Endothelial cell of umbilical vein (primary cell): ENCODE data around the gene TMEM200B. TPM values are rescaled to one million over a fixed set of nuclear protein-coding genes. Genes with fewer than 3 reads are reported as not detected.

Experiments used
- BruUV-seq: library from RNA; stranded (reverse); fragments of 400-500 nt; replicated peaks from 2 replicates; lab custom pipeline; 2021; lab: Mats Ljungman, UMichigan
- CTCF ChIA-PET: fragments of 300-600, 350-600 bp; sonication (Branson Sonifier 250); formaldehyde crosslinking; loops from one replicate; lab custom pipeline; 2021; ENCODE audit warnings: antibody characterized with exemption, inconsistent platforms; lab: Charles Lee
- POLR2A ChIA-PET: fragments of 300-600, 350-600 bp; sonication (Branson Sonifier 250); formaldehyde crosslinking; loops from one replicate; lab custom pipeline; 2021; ENCODE audit warnings: antibody characterized with exemption, inconsistent platforms; lab: Charles Lee
- DNase-seq: peaks from one replicate; pipeline ENCODE4 v3.0.0-alpha.2; 2011; ENCODE audit warnings: low read depth, low spot score
- FAIRE-seq: peaks from 2 replicates; lab custom pipeline; 2011; peaks lifted over from hg19 to GRCh38; lab: Jason Lieb, UNC
- H2AFZ ChIP-seq: 2 replicates; pipeline ENCODE4 v1.6.0; 2012; ENCODE audit warnings: low read depth, low read length, control low read depth, inconsistent platforms
- H3K27ac ChIP-seq: 2 replicates; pipeline ENCODE4 v1.5.1; 2011; ENCODE audit warnings: low read depth, mild to moderate bottlenecking, control low read depth, low read length, moderate library complexity; ENCODE audit not compliant: insufficient read depth
- H3K27me3 ChIP-seq, 2 experiments: 2 replicates each; pipeline versions ENCODE4 v1.6.0 to v1.6.1; 2011; ENCODE audit warnings: low read length in 2 of 2, mixed read lengths in 1 of 2; ENCODE audit not compliant: control insufficient read depth in 2 of 2, insufficient read depth in 2 of 2
- H3K36me3 ChIP-seq, 2 experiments: 2 replicates in 1 of 2; 3 replicates in 1 of 2; pipeline ENCODE4 v1.5.1; 2011; ENCODE audit warnings: low read length in 2 of 2, mild to moderate bottlenecking in 1 of 2, moderate library complexity in 1 of 2; ENCODE audit not compliant: control insufficient read depth in 2 of 2, insufficient read depth in 2 of 2; ENCODE audit errors: extremely low read depth in 1 of 2
- H3K4me1 ChIP-seq: 3 replicates; pipeline ENCODE4 v1.5.1; 2011; ENCODE audit warnings: mild to moderate bottlenecking, low read length; ENCODE audit not compliant: control insufficient read depth, insufficient read depth; ENCODE audit errors: extremely low read depth
- H3K4me2 ChIP-seq: 2 replicates; pipeline ENCODE4 v1.6.1; 2011; ENCODE audit warnings: low read length, control low read depth, mixed read lengths; ENCODE audit not compliant: insufficient read depth
- H3K4me3 ChIP-seq, 3 experiments: fragments of 200-600 bp in 1 of 3; sonication (generic), shearing (Covaris generic) in 1 of 3; replicated peaks in 1 of 3; 2 replicates each; pipeline ENCODE4 v1.5.1; 2011 to 2016; ENCODE audit warnings: control low read depth in 3 of 3, low read length in 3 of 3, mild to moderate bottlenecking in 2 of 3, inconsistent platforms in 1 of 3, low read depth in 1 of 3, moderate library complexity in 1 of 3; ENCODE audit not compliant: insufficient read depth in 1 of 3
- H3K79me2 ChIP-seq: 2 replicates; pipeline ENCODE4 v1.6.0; 2012; ENCODE audit warnings: low read length, inconsistent platforms; ENCODE audit not compliant: control insufficient read depth, insufficient read depth
- H3K9ac ChIP-seq: replicated peaks from 2 replicates; pipeline ENCODE3; 2011; ENCODE audit warnings: low read length, control low read depth; ENCODE audit not compliant: insufficient read depth; ENCODE audit errors: extremely low read depth
- H3K9me1 ChIP-seq: replicated peaks from 3 replicates; pipeline ENCODE4 v1.6.0; 2011; ENCODE audit warnings: mild to moderate bottlenecking, low read length; ENCODE audit not compliant: control insufficient read depth, insufficient read depth; ENCODE audit errors: extremely low read depth
- H3K9me3 ChIP-seq: replicated peaks from 2 replicates; pipeline ENCODE4 v1.5.1; 2012; ENCODE audit warnings: low read length, inconsistent platforms; ENCODE audit not compliant: control insufficient read depth, insufficient read depth
- H4K20me1 ChIP-seq: replicated peaks from 2 replicates; pipeline ENCODE3; 2011; ENCODE audit warnings: mild to moderate bottlenecking, low read length; ENCODE audit not compliant: control insufficient read depth, insufficient read depth; ENCODE audit errors: extremely low read depth
- EZH2 ChIP-seq: IDR thresholded peaks from 2 replicates; pipeline ENCODE4 v1.6.1; 2012; ENCODE audit warnings: borderline replicate concordance, low read depth, mild to moderate bottlenecking, moderate library complexity, low read length, inconsistent platforms; ENCODE audit not compliant: severe bottlenecking
- POLR2A ChIP-seq: IDR thresholded peaks from 2 replicates; pipeline ENCODE4 v1.6.1; 2012; ENCODE audit warnings: low read depth, mild to moderate bottlenecking, control low read depth, low read length
- POLR2AphosphoS5 ChIP-seq: IDR thresholded peaks from 2 replicates; pipeline ENCODE4 v1.6.1; 2012; ENCODE audit warnings: low read depth, mild to moderate bottlenecking, control low read depth, low read length, moderate library complexity; ENCODE audit not compliant: insufficient read depth
- dilution Hi-C: fragments of 300-500 bp; cut with MboI; formaldehyde crosslinking; loops from one replicate; pipeline ENCODE4 v1.15.0; 2019; ENCODE audit warnings: low sequenced_read_pairs; ENCODE audit not compliant: extremely low pct_ligation_motif_present
- intact Hi-C: fragments of 100-400 bp; cut with micrococcal nuclease; formaldehyde crosslinking; loops from one replicate; pipeline ENCODE4 v1.10.0; 2022
- polyA plus RNA-seq, 4 experiments: library from polyadenylated mRNA; depleted of rRNA in 3 of 4; stranded (reverse) in 3 of 4; unstranded in 1 of 4; fragments of >200 nt; gene quantifications; 2 replicates each; pipeline versions ENCODE4 v1.2.1 to v1.2.3, GENCODE V29; 2011 to 2012; ENCODE audit warnings: missing spikeins in 1 of 4
- total RNA-seq: library from RNA; stranded (reverse); gene quantifications from 2 replicates; pipeline ENCODE4 v1.2.3, GENCODE V29; 2021
- TF ChIP-seq, protein P1 (sequence below), 2 donors: IDR thresholded peaks; 1 replicate in 1 of 2; 2 replicates in 1 of 2; pipeline ENCODE4 v1.5.1; 2011; ENCODE audit warnings: low read length in 2 of 2, mild to moderate bottlenecking in 2 of 2, moderate library complexity in 2 of 2, control low read depth in 1 of 2, inconsistent platforms in 1 of 2, low read depth in 1 of 2; ENCODE audit not compliant: insufficient read depth in 1 of 2; ENCODE audit errors: extremely low read depth in 1 of 2

Gene TMEM200B
- total and polyA plus RNA-seq, 2 donors (not counting 3 experiments of a cell fraction or from before 2014, with no cell fraction given): 0.72 to 1.6 TPM

DNA sequence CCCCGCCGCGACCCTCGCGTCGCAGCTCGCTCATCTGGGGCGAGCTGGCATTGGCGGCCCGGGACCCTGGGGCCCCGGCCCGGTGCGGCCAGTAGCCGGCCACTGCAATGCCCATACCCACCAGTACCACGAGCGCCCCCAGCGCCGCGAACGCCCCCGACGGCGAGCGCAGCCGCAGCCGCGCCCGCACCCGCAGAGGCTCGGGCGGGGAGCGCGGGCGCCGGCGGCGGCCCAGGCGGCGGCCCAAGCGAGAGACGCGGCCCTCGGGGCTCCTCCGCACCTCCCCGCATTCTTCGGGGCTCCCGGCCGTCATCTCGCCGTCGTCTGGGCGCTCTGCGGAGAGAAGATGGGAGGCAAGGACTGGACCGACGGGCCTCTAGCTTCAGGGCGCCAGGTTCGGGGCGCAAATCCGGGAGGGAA lies 2.2 kb downstream of the TMEM200B start:
- Histone ChIP-seq H3K79me2 (no peaks in the 10 kb centered on the region), H3K27ac (no peak overlapping the region), H3K27me3 (peaks cover 0 to 14% of the 10 kb centered on the region in 2 experiments), H3K9me1 (no peaks in the 10 kb centered on the region), H3K9me3 (no peaks in the 10 kb centered on the region), H3K4me2 (peak overlapping the region; percentile 44), H3K4me3 (no peak overlapping the region), H3K4me1 (peaks cover 23% of the 10 kb centered on the region), H3K9ac (no peak overlapping the region), H4K20me1 (no peaks in the 10 kb centered on the region), H2AFZ (peak overlapping the region; percentile 85), H3K36me3 (peaks cover 0 to 6% of the 10 kb centered on the region in 2 experiments)
- BruUV-seq: no TSS peak
- peak; percentile 5 for TF ChIP-seq POLR2AphosphoS5
- TF ChIP-seq, protein P1, sequence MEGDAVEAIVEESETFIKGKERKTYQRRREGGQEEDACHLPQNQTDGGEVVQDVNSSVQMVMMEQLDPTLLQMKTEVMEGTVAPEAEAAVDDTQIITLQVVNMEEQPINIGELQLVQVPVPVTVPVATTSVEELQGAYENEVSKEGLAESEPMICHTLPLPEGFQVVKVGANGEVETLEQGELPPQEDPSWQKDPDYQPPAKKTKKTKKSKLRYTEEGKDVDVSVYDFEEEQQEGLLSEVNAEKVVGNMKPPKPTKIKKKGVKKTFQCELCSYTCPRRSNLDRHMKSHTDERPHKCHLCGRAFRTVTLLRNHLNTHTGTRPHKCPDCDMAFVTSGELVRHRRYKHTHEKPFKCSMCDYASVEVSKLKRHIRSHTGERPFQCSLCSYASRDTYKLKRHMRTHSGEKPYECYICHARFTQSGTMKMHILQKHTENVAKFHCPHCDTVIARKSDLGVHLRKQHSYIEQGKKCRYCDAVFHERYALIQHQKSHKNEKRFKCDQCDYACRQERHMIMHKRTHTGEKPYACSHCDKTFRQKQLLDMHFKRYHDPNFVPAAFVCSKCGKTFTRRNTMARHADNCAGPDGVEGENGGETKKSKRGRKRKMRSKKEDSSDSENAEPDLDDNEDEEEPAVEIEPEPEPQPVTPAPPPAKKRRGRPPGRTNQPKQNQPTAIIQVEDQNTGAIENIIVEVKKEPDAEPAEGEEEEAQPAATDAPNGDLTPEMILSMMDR (IDR thresholded peaks at IDR 0.05; ENCODE audit: extremely low read depth in 1 of 2, insufficient read depth in 1 of 2, low read depth in 1 of 2, low read length in 2 of 2): no peak
- intact Hi-C loops: loop anchor here (1.0 to 5.0 kb wide), 3 partner anchors 61 to 239 kb away; partner anchors contain the start of gene SRSF4
- ChIA-PET CTCF (interaction anchor here (1.0 to 2.6 kb wide), 9 partner anchors 10 to 244 kb away, joined by 3 to 17 read pairs (median 4); partner anchors contain the start of gene SRSF4), POLR2A (no interaction called here)
- dilution Hi-C loops: no loop called here
- DNase-seq (no peak), FAIRE-seq (no peak)

DNA sequence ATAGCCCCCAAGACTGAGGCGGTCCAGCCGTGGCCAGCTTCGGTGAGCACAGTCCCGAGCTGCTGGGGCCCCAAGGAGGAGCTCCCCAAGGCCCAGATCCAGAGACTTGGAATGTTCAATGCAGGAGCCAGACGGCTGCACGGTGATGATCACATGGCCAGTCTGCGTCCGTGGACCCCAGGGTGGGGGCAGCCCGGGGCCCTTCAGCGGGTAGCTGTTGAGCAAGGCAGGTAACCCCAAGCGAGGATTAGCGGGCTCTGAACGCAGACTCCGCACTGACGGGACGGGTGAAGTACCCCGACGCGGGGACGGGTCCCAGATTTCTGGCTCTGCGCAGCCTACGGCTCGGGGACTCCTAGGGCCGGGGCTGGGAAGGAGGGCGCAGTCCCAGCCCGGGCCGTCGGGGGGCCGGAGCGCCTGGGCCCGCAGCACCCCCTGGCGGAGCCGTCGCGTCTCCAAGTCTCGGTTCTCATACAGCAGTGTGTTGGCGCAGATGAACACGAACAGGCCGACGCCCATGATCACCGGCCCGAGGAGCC lies 2.7 kb downstream of the TMEM200B start:
- POLR2A ChIA-PET: interaction anchor here (0.6 kb wide), 1 partner anchor 74 kb away, joined by 3 read pairs; no protein-coding TSS in a partner anchor

More for the DNA sequence above, 2.7 kb downstream of the TMEM200B start:
- intact Hi-C loops (loop anchor here (1.0 to 5.0 kb wide), 3 partner anchors 61 to 239 kb away; partner anchors contain the start of gene SRSF4), dilution Hi-C loops (no loop called here)
- H4K20me1 ChIP-seq: no peaks in the 10 kb centered on the region
- H3K9ac ChIP-seq: no peak overlapping the region
- peaks cover 23% of the 10 kb centered on the region for H3K4me1 ChIP-seq
- TF ChIP-seq, protein P1 (IDR thresholded peaks at IDR 0.05; ENCODE audit: extremely low read depth in 1 of 2, insufficient read depth in 1 of 2, low read depth in 1 of 2, low read length in 2 of 2): peak; percentile 74
- TF ChIP-seq POLR2A (no peak), EZH2 (no peak), POLR2AphosphoS5 (peak; percentile 19)
- BruUV-seq: no TSS peak
- no peak overlapping the region for H3K27ac ChIP-seq
- no peaks in the 10 kb centered on the region for H3K79me2 ChIP-seq
- peaks cover 0 to 6% of the 10 kb centered on the region in 2 experiments for H3K36me3 ChIP-seq
- FAIRE-seq: peak; percentile 26
- H3K27me3 ChIP-seq: peaks cover 0 to 14% of the 10 kb centered on the region in 2 experiments
- H3K4me2 ChIP-seq: no peak overlapping the region
- DNase-seq: peak; percentile 42
- no peak overlapping the region for H3K4me3 ChIP-seq
- H3K9me1 ChIP-seq: no peaks in the 10 kb centered on the region
- H2AFZ ChIP-seq: no peak overlapping the region
- CTCF ChIA-PET: interaction anchor here (1.0 to 2.6 kb wide), 6 partner anchors 11 to 244 kb away, joined by 3 to 17 read pairs (median 6); partner anchors contain the start of gene SRSF4
- no peaks in the 10 kb centered on the region for H3K9me3 ChIP-seq
